Suprapubic skin (tissue), 4 donors: ENCODE data around the gene DIO3. TPM values are rescaled to one million over a fixed set of nuclear protein-coding genes. Genes with fewer than 3 reads are reported as not detected.
A peak's percentile ranks its signal among the peaks of the same experiment; 100 is the strongest.

Experiments used
- DNase-seq, 2 donors: peaks; one replicate each; pipeline ENCODE4 v3.0.0-alpha.2; 2019; ENCODE audit warnings: low spot score in 2 of 2
- H3K27ac ChIP-seq: fragments of 200-600 bp; sonication (generic); one replicate; pipeline ENCODE4 v1.5.1; 2019
- H3K27me3 ChIP-seq: fragments of 200-600 bp; sonication (generic); one replicate; pipeline ENCODE4 v1.5.1; 2019
- H3K36me3 ChIP-seq: fragments of 200-600 bp; sonication (generic); one replicate; pipeline ENCODE4 v1.5.1; 2019
- H3K4me1 ChIP-seq: fragments of 200-600 bp; sonication (generic); one replicate; pipeline ENCODE4 v1.5.1; 2019
- H3K4me3 ChIP-seq: fragments of 200-600 bp; sonication (generic); one replicate; pipeline ENCODE4 v1.5.1; 2019; ENCODE audit warnings: mild to moderate bottlenecking
- H3K9me3 ChIP-seq: fragments of 200-600 bp; sonication (generic); one replicate; pipeline ENCODE4 v1.5.1; 2019
- EP300 ChIP-seq: sonication (generic); formaldehyde crosslinking; IDR thresholded peaks from one replicate; pipeline ENCODE4 v1.6.1; 2017; ENCODE audit warnings: antibody characterized with exemption
- POLR2A ChIP-seq, 2 donors: fragments of 450-650 bp; IDR thresholded peaks; one replicate each; pipeline ENCODE4 v1.6.1; 2017; ENCODE audit warnings: antibody characterized with exemption in 2 of 2, mild to moderate bottlenecking in 2 of 2, moderate library complexity in 2 of 2
- POLR2AphosphoS5 ChIP-seq, 3 donors: sonication (generic); formaldehyde crosslinking; IDR thresholded peaks; one replicate each; pipeline ENCODE4 v1.6.1; 2017; ENCODE audit warnings: antibody characterized with exemption in 3 of 3
- WGBS: methylation state at CpG from one replicate; pipeline ENCODE4 v1.1.5; 2018; 5-methylcytosine and 5-hydroxymethylcytosine counted together
- total RNA-seq, 4 donors: library from RNA; depleted of rRNA; stranded (reverse); fragments of >200 nt; gene quantifications; one replicate each; pipeline ENCODE4 v1.1.0, GENCODE V29; 2016
- TF ChIP-seq, protein P1 (sequence below), 2 donors: fragments of 200-600 bp in 1 of 2; fragments of 450-650 bp in 1 of 2; sonication (generic) in 1 of 2; IDR thresholded peaks; one replicate each; pipeline ENCODE4 v1.5.1; 2016 to 2019; ENCODE audit warnings: antibody characterized with exemption in 2 of 2, mild to moderate bottlenecking in 1 of 2, moderate library complexity in 1 of 2

DIO3 gene
- total RNA-seq, 4 donors from 2014 or later: 0.44 to 0.89 (median 0.82) TPM

DNA sequence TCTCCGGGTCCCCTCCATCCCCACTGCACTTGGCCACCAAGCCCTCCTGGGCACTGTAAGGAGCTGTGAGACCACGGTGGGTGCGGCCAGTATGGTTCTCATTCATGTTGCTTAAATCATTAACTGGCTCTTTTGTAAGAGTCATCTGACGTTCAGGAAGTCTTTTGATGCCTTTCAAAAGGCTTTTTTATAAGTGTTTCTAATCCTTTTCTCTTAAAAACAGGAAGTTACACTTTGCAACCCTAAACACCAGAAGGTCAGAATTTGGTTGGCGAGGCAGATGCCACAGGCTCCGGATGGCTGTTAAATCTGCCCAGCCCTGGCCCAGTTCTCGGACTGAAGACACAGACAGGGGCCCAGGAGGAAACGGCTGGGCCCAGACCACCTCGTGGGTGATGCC is 26.1 kb upstream of the DIO3 start:
- no peaks in the 10 kb centered on the region for H3K36me3 ChIP-seq
- H3K27me3 ChIP-seq: peaks cover 4% of the 10 kb centered on the region
- peak overlapping the region; percentile 44 for H3K27ac ChIP-seq
- 49% methylated on average over 7 of the region's 9 CpGs for WGBS
- H3K9me3 ChIP-seq: no peaks in the 10 kb centered on the region
- H3K4me1 ChIP-seq: peaks cover 12% of the 10 kb centered on the region
- no peak overlapping the region for H3K4me3 ChIP-seq
- TF ChIP-seq, protein P1, sequence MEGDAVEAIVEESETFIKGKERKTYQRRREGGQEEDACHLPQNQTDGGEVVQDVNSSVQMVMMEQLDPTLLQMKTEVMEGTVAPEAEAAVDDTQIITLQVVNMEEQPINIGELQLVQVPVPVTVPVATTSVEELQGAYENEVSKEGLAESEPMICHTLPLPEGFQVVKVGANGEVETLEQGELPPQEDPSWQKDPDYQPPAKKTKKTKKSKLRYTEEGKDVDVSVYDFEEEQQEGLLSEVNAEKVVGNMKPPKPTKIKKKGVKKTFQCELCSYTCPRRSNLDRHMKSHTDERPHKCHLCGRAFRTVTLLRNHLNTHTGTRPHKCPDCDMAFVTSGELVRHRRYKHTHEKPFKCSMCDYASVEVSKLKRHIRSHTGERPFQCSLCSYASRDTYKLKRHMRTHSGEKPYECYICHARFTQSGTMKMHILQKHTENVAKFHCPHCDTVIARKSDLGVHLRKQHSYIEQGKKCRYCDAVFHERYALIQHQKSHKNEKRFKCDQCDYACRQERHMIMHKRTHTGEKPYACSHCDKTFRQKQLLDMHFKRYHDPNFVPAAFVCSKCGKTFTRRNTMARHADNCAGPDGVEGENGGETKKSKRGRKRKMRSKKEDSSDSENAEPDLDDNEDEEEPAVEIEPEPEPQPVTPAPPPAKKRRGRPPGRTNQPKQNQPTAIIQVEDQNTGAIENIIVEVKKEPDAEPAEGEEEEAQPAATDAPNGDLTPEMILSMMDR (IDR thresholded peaks at IDR 0.05): no peak
- TF ChIP-seq EP300 (no peak), POLR2AphosphoS5 (IDR thresholded peaks at IDR 0.05) (no peak), POLR2A (IDR thresholded peaks at IDR 0.05) (no peak)
- no peak for DNase-seq

DNA sequence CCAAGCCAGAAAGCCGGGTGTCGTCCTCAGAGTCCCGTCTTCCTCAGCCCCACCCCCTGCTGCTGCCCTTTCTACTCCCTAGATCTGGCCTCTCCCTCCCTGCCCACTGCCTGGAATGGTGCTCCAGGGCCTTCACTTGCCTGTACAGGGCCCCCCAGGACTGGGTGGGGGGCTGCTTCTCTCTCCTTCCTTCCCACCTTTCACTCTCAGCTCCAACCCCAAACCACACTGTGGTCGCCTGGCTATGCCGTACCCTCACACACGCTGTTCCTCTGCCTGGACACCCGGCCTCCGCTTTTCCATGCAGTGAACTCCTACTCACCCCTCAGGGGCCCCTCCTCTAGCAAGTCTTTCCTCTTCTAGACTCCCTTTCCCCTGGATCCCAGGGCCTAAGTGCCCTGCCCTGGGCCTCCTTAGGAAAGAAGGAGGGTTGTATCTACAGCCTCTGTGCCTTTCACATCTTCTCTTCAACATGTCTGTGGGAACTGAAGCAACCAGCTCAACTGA is 25.5 kb upstream of the DIO3 start:
- H3K27ac ChIP-seq: peak overlapping the region; percentile 44
- H3K9me3 ChIP-seq: no peaks in the 10 kb centered on the region
- H3K4me3 ChIP-seq: no peak overlapping the region
- 77% methylated on average over 8 of the region's 8 CpGs for WGBS
- TF ChIP-seq, protein P1 (IDR thresholded peaks at IDR 0.05): no peak
- no peak for TF ChIP-seq POLR2AphosphoS5 (IDR thresholded peaks at IDR 0.05)
- TF ChIP-seq EP300: no peak
- TF ChIP-seq POLR2A (IDR thresholded peaks at IDR 0.05): no peak
- DNase-seq: no peak
- peaks cover 4% of the 10 kb centered on the region for H3K27me3 ChIP-seq
- H3K4me1 ChIP-seq: peaks cover 12% of the 10 kb centered on the region
- H3K36me3 ChIP-seq: no peaks in the 10 kb centered on the region

DNA sequence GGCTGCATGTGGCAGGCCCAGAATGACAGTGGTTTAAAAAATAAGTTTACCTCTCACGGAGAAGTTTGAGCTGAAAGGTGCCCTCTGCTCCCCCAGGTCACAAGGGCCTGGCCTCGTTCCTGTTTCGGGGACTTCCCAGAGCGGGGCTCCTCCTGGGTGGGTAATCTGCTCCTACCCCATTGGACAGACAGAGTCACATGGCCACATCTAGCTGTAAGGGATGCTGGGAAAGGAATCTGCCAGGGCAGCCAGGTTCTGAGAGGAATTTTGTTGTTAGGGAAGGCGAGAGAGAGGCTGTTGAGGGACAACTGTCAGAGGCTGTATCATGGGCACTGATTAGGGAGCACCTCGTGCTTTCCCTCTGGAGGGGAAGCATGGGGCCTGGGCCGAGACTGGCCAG is 24.0 kb upstream of the DIO3 start:
- DNase-seq: no peak
- no peaks in the 10 kb centered on the region for H3K9me3 ChIP-seq
- 76% methylated on average over 7 of the region's 7 CpGs for WGBS
- peaks cover 4% of the 10 kb centered on the region for H3K27me3 ChIP-seq
- H3K36me3 ChIP-seq: no peaks in the 10 kb centered on the region
- H3K27ac ChIP-seq: no peak overlapping the region
- TF ChIP-seq, protein P1 (IDR thresholded peaks at IDR 0.05): no peak
- no peak for TF ChIP-seq POLR2AphosphoS5 (IDR thresholded peaks at IDR 0.05)
- no peak for TF ChIP-seq EP300
- no peak for TF ChIP-seq POLR2A (IDR thresholded peaks at IDR 0.05)
- peaks cover 12% of the 10 kb centered on the region for H3K4me1 ChIP-seq
- no peak overlapping the region for H3K4me3 ChIP-seq

DNA sequence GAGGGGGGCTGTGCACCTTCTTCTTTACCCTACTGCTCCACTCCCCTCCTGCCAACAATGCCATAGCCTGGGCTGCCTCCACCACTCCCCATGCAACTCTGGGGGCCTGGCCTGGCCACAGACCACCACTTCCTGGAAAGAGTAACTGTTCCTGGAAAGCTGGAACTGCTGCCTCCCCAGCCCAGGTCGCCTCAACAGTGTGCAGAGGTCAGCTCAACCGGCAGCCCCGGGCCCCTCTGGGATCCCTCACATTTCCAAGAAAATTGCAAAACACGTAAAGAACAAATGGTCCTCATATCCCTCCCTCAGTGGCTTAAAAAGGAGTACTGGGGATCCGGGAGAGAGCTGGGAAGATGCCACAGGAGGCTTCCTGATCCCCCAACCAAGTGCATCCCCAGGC is 22.4 kb upstream of the DIO3 start:
- H3K36me3 ChIP-seq: no peaks in the 10 kb centered on the region
- no peak for DNase-seq
- TF ChIP-seq, protein P1 (IDR thresholded peaks at IDR 0.05): no peak
- no peak for TF ChIP-seq POLR2A (IDR thresholded peaks at IDR 0.05)
- TF ChIP-seq EP300: no peak
- no peak for TF ChIP-seq POLR2AphosphoS5 (IDR thresholded peaks at IDR 0.05)
- H3K4me3 ChIP-seq: no peak overlapping the region
- 64% methylated on average over 4 of the region's 5 CpGs for WGBS
- H3K27ac ChIP-seq: no peak overlapping the region
- H3K27me3 ChIP-seq: peaks cover 4% of the 10 kb centered on the region
- peaks cover 12% of the 10 kb centered on the region for H3K4me1 ChIP-seq
- no peaks in the 10 kb centered on the region for H3K9me3 ChIP-seq

DNA sequence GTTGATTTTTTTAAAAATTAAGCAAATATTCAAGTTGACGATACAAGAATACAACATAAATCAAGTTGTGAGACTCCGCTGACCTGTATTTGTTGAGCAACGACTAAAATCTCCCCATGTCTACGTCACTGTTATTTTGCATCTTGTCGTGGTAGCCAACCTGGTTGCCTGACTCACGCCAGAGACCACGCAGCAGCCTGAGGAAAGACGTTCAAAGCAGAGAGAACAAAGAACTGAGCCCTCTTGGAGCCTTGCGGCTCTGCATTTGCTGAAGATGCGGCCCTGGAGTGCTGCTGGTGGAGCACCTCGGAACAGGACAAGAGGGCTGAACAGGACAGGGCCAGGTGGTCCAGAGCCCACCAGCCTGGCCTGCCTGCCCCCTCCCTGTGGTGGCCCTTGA is 21.4 kb upstream of the DIO3 start:
- peaks cover 12% of the 10 kb centered on the region for H3K4me1 ChIP-seq
- peaks cover 4% of the 10 kb centered on the region for H3K27me3 ChIP-seq
- no peak overlapping the region for H3K27ac ChIP-seq
- TF ChIP-seq POLR2A (IDR thresholded peaks at IDR 0.05) (no peak), POLR2AphosphoS5 (IDR thresholded peaks at IDR 0.05) (no peak), EP300 (no peak)
- TF ChIP-seq, protein P1 (IDR thresholded peaks at IDR 0.05): no peak
- no peak for DNase-seq
- WGBS: 82% methylated on average over 9 of the region's 11 CpGs
- no peaks in the 10 kb centered on the region for H3K9me3 ChIP-seq
- no peaks in the 10 kb centered on the region for H3K36me3 ChIP-seq
- H3K4me3 ChIP-seq: no peak overlapping the region
